NCI-H128 (cell line): Measurements from ENCODE around the gene NUDT8.
"Not testable (repeated sequence)": the region's sequence is repeated elsewhere in the genome, so short reads cannot be mapped to it uniquely, and the experiment has no call there.

ENCODE experiments used
- DNase-seq: peaks from one replicate; lab custom pipeline; 2025; ENCODE audit not compliant: unreplicated experiment; lab: John Stamatoyannopoulos, UW

The NUDT8 gene

DNA sequence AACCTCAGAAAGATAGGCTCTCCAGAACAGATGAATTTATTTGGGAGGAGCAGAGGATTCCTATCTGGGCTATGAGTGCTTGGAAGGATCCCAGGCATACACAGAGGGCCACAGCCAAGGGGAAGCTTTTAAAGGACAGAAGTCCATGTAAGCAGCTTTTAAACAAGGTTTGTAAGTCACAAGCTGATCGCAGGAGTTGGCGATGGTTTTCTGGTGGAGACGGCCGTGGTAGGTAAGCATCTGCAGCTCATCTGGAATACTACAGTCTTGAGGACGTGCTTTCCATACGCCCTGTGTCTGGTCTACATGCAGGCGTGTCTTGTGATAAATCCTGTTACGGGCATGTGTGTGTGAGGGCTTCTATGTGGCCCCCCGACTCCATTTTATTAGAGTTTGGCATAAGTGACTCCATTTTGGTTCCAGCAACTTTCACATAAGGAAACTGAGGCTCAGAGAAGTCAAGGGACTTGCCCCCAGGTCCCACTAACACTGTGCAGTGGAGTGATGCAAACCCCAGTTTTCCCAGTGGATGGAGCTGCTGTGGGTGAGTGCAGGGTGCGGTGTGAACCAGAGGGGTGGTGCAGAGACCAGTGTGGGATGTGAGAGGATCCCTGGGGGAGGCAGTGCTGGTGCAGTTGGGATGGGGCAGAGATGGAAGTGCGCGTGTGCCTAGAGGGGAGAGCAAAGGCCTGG is 32.6 kb upstream of the NUDT8 start:
- no peak for DNase-seq

DNA sequence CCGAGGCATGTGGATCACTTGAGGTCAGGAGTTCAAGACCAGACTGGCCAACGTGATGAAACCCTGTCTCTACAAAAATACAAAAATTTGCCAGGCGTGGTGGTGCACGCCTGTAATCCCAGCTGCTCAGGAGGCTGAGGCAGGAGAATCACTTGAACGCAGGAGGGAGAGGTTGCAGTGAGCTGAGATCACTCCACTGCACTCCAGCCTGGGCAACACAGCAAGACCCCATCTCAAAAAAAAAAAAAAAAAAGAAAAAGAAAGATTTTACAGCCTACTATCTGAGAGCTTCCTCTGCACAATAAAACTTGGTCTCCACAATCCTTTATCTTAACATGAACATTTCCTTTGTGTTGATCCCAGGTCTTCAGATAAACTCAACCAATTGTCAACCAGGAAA is 31.0 kb upstream of the NUDT8 start:
- not testable (repeated sequence) for DNase-seq

DNA sequence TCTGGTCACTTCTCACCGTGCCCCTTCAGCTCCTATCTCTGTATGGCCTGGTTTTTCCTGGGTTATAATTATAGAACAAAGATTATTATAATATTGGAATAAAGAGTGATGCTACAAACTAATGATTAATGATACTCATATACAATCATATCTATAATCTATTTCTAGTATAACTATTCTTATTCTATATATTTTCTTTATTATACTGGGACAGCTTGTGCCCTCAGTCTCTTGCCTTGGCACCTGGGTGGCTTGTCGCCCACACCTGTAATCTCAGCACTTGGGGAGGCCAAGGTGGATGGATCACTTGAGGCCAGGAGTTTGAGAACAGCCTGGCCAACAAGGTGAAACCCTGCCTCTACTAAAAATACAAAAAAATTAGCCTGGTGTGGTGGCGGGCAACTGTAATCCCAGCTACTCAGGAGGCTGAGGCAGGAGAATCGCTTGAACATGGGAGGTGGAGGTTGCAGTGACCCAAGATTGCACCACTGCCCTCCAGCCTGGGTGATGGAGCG is 30.0 kb upstream of the NUDT8 start:
- DNase-seq, result not testable (repeated sequence)

DNA sequence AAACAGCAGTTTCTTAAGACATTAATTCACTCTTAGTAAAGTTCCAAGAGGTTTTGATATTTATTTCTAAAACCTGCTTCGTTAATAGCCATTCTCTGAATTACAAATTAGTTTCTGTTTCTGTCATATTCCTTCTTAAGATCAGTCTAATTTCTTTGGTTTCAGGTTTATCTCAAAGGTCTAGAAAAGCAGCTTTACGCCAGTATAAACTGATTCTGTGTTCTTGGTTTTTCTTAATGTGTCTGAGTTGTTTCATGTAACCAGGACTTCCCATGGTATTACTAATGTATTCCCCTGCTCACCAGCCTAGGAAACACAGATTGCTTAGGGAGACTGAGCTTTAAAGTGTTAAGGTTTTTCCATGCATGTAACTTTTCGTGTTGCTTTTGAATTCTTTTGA is 27.6 kb upstream of the NUDT8 start:
- DNase-seq, result no peak

DNA sequence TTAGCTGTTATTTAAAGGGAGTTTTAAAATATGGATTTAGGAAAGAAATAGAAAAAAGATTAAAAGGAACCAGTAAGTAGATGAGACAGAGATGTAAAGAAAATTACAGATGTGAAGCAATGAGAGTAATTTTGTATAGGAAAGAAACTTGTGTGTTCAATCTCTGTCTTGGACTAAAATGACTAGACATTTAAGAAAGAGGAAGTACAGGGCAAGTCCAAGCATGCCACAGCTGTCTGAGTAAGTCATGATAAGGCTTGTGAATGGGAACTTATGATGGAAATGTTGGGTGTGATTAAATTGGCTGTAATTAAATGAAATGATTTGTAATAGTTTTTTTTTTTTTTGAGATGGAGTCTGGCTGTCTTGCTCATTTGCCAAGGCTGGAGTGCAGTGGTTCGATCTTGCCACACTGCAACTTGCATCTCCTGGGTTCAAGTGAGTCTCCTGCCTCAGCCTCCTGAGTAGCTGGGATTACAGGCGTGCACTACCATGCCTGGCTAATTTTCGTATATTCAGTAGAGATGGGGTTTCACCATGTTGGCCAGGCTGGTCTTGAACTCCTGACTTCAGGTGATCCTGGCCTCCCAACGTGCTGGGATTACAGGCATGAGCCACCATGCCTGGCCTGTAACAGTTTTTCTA is 26.7 kb upstream of the NUDT8 start:
- DNase-seq, result no peak

DNA sequence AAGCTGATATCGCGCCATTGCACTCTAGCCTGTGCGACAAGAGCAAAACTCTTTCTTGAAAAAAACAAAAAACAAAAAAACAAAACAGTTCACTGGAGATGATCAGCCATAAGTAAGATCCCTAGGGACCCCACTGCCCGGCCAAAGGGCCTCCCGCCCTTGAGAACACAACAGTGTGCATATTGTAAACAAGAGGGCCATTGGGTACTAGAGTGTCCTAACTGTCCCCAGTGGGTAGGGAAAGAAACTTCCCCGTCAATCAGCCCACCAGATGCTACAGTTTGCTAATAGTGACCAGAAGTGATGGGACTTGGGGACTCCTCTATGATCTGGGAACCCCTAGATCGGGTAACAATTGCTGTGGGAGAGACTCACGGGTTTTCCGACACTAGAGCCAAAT is 24.5 kb upstream of the NUDT8 start:
- DNase-seq, result no peak

DNA sequence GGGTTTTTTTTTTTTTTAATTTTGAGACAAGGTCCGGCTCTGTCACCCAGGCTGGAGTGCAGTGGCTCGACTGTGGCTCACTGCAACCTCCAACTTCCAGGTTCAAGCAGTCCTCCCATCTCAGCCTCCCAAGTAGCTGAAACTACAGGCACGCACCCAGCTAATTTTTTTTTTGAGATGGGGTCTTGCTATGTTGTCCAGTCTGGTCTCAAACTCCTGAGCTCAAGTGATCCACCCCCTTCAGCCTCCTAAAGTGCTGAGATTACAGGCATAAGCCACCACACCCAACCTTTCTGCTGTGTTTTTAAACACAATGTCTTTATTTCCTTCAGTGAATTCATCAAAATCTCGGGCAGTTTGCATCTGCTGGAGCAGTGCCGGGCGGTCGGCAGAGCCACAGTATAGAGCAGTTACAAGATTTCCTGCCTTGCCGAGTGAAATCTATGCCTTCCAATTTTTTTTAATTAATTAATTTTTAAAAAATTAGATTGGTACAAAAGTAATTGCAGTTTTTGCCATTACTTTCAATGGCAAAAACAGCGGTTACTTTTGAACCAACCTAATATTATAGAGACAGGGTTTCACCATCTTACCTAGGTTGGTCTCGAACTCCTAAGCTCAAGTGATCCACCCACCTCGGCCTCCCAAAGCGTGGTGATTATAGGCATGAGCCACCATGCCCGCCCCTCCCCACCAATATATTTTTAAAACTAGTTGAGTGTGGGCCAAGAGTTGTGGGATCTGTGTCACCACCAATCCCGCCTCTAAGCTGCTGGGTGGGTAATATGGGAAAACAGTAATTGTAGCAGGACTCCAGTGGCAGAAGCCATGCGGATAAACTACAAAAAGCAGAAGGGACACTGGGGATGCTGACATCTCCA is 23.5 kb upstream of the NUDT8 start:
- no peak for DNase-seq

DNA sequence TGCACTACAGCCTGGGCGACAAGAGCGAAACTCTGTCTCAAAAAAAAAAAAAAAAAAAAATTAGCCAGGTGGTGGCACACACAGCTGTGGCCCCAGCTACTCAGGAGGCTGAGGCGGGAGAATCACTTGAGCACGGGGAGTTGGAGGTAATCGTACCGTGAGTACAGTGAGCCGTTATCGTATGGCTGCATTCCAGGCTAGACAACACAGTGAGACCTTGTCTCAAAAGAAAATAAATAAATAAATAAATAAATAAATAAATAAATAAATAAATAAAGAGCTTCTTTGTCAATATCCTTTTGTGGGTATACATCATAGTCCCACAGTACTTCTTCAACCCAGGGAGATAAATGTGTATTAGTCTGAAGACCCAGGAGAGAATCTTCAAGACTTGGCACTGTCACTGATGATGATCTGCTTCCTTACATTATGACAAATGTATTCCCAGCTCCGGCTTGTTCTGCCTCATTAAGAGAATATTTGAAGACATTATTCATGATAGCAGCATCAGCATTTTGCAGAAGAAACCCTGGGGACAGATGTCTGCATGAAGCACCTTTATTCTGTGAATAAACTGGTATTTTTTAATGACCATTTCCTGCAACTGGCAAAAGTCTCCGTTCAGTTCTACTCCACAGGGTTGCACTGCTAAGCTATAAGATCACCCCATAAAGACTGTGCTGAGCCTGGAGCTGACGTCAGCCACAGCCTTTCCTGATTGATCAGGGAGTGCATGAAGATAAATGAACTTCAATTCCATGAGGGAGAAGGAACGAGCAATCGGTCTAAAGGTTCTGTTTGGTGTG is 22.4 kb upstream of the NUDT8 start:
- DNase-seq, result no peak

DNA sequence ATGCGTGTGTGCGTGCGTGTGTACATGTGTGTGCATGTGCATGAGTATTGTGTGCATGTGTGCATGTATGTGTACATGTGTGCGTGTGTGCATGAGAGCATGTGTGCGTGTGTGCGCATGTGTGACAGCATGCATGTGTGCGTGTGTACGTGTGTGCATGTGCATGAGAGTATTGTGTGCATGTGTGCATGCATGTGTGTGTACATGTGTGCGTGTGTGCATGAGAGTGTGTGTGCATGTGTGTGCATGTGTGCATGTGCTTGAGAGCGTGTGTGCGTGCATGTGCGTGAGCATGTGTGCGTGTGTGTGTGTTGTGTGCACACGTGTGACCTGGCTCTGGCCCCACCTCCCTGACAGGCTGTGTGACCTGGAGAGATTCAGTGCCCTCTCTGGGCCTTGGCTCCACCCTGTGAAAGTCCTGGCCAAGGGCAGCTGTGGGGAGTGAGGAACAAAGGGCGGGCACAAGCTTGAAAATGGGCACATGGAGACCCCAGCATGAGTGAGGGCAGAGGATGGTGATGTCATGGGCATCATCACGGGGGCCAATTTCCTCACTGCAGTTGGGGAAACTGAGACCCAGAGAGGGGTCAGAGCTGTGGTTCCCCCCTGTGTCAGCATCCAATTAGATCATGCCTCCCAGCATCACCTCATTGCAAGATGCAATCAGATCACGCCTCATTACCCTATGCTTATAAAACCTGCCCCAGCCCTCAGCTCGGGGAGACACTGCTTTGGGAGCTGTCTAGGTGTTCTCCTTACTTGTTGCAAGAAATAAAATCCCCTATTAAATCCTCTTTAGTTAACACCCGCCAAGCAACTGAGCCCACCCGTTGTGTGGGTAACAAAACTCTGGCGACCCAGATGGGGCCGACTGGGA is 20.1 kb upstream of the NUDT8 start:
- DNase-seq, result no peak

DNA sequence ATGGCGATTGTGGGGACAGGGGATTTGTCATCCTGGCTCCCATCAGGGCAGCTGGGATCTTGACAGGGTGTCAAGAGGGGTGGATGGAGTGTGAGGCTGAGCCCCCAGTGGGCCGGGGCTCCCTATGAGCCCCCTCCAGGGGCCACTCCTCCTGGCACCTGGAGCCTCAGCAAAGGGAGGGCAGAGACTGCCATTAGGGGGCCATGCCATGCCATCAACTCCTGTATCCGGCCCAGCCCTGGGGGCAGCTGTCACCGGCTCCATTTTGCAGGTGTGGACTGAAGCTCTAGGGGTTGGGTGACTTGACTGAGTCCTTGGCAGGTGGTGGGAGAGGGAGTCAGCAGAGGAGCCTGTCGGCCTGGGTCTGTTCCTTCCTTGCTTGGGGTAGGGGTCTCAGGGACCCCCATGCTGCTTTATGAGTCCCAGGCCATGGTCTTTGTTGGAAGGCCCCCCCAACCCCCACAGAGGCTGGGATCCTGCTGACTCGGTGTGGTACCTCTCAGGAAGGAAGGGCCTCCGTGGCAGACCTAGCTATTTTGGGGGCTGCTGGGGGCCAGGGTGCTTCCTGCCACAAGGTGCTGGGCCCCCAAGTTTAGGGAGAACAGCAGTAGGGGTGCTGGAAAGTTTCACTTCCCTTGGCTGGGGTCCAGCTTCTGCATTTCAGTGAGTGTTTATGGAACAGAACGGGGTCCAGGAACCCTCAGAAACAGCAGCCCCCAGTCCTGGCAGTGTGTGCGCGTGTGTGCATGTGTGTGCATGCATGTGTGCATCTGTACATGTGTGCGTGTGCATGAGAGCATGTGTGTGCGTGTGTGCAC is 19.3 kb upstream of the NUDT8 start:
- DNase-seq, result no peak

DNA sequence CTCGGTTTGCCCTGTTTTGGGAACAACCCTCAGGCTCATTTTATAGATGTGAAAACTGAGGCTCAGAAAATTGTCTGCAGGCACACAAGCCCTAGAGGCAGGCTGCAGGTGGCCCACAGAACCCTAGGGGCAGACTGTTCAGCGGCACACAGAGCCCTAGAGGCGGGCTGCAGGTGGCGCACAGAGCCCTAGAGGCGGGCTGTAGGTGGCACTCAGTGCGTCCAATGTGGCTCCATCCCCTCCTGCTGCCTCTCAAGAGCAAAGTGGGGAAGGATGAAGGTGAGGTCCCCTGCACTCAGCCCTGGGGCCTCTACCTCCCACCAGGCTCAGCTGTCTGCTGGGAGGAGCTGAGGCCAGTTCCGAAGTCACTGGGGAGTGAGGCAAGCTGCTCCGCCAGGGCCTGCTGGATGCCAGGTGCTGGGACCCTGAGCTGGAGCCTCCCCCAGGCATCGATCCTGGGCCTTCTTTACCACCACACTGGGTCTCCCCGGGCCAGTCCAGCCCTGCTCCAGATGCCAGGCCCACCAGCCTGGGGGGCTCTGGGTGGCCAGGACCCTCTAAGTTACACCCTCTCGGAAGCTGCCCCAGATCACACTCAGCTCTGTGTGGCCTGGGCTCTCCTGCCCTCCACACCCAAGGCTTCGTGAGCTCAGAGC is 18.5 kb upstream of the NUDT8 start:
- DNase-seq, result no peak

DNA sequence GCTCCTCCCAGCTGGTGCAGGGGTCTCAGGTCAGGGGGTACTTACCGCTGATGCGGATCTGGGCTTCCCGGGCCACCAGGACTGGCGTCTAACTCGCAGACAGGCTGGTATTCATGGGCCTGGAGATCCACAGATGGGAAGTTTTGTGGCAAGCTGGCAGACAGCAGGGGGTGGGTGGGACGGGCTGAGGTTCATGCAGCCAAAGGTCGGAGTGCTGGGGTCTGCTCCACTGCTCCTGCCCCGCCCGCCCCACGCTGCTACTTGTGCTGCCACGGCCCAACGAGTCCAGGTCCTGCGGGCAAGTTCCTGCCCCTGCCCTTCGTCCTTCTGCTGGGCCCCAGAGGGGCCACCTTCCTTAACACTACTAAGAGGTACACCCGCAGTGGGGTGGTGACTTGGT is 17.7 kb upstream of the NUDT8 start:
- no peak for DNase-seq

DNA sequence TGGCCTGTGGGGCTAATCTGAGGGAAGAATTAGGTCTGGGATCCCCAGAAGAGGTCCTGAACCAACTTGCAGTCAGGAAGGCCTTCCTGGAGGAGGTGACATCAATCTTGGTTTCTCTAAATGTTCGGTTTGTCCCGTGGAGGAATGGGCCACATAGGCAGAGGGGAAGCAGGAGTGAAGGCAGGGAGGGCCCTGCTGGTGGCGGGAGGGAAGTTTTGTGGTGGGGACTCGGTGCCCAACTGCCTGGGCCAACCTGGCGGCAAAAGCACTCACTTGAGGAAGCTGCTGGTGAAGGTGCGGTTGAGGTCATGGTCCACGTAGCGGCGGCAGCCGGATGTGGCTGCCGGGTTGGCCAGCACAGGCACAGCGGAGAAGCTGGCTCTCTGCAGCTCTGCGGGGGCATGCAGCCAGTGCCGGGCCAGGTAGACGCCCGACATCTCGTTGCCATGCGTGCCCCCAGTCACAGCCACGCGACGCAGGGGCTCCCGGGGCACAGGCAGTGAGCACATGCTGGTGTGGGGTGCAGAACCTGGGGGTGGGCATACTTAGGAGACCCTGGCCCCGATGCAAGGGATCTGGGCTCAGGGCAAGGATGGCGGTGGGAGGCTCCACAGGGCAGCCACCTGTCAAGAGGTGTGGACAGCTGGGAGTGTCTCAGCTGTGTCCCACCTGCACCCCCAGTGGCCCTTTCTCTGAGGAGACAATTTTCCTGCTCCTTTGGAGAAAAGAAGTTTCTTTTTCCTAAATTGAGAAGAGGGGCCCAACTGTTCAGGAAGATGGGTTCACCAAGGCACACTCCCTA is 17.0 kb upstream of the NUDT8 start:
- no peak for DNase-seq

DNA sequence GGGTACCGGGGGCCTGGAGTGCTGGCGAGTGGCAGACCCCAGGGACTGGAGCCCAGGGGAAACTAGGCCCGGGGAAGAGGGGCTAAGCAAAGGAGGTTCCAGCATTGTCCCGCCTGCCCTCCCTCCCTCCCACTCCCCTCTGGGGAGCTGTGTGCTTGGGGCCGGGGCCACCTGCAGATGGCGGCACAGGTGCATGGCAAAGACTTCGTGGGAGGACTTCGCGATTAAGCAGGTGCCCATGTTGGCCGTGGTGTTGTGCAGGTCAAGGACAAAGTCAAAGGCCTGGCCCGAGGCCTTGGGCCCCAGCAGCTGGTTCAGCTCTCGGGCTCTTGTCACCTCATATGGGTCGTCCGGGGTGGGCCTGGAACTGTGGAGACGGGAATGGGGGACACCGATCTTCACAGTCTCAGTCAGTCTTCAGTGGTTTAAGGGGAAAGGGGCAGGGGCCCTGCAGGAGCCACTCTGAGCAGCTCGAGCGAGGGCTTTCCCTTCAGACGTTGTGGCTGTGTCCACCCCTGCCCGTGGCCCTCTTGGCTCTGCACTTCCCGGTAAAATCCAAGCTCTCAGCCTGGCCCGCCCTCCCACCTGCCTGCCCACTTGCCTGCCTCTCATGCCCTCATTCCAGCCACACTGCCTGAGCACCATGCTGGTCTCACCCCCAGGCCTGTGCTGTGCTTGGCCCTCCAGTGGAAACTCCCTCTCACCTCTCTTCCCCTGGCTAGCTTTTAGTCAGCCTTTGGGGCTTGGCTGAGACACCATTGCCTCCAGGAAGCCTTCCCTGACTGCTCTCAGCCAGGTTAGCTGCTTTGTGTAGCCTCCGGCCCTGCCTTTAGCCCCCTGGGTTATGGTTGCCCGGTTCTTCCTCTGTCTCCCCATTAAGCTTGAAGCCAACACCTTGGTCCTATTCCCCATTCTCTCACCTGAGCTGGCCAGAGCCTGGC is 16.1 kb upstream of the NUDT8 start:
- DNase-seq, result no peak

DNA sequence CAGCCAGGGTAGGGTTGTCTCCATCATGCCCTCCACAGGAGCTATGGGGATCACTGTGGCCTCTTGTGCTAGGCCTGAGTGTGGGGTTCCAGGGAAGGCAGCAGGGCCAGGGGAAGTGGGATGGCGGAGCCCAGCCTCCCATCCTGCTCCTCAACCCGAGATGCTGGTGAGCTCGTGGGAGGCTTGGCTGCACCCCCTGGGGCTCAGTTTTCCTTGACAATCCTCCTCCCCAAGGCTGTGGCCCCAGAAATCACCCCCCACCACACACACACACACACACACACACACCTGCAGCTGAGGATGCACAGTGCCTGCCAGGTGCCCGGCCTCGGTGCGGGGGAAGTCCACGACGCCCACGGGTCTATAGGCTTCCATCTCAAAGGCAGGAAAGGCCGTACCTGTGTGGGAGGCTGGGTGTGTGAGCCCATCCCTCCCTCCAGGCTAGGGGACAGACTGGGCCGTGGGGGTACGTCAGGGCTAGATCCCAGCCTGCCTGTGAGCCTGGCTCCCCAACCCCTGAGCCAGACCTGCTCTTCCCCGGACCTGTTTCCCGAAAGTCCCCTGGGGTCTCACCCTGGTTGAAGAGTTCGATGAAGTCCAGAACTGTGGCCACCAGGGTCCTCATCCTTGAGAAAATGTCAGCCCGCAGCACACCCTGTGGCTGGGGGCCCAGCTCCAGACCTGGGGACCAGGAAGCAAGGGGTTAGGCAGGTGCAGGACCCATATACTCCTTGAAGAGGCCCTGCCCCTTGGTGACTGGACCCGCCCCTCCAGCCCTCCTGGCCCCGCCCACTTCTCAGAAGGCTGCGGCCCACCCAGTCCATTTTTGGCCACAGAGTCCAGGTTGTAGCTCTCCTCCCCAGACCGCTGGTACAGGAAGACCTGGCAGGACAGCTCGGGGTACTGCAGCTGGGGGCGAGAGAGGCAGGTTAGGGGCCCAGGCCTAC is 15.0 kb upstream of the NUDT8 start:
- no peak for DNase-seq

DNA sequence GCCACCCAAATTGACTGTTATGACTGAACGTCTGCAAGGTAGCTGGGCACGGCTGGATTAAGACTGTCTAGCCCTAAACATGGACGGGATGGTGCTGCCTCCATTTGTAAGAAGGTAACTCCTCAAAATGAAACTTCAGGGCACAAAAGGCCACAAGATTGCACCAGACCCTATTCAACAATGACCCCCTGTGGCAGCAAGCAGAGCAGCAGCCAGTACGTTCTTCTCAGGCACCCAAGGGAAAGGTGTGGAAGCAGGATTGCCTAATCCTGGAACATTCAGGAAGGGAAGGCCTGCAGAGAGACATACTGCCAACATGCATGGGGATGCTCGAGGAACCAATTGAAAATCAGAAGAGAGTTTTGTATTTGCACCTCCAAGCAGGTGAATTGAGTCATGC is 14.3 kb upstream of the NUDT8 start:
- DNase-seq, result no peak
